HG02938 (cell line): Measurements from ENCODE around the gene HTRA2.
"Not testable (repeated sequence)": the region's sequence is repeated elsewhere in the genome, so short reads cannot be mapped to it uniquely, and the experiment has no call there.

Source experiments
- ATAC-seq: cut with Tn5 transposase; IDR thresholded peaks from one replicate; pipeline ENCODE4 v1.9.1; 2021; ENCODE audit warnings: mild to moderate bottlenecking, moderate library complexity; ENCODE audit not compliant: unreplicated experiment

Gene HTRA2

GRCh38 chr2:74556831-74557370 is 27.2 kb downstream of the HTRA2 start:
- no peak for ATAC-seq

GRCh38 chr2:74558284-74559230 is 28.8 kb downstream of the HTRA2 start:
- no peak for ATAC-seq

- ATAC-seq = no peak
These were observed 30.2 kb downstream of the HTRA2 start for GRCh38 chr2:74559912-74560311.

- ATAC-seq = no peak
These were observed 30.9 kb downstream of the HTRA2 start for GRCh38 chr2:74560591-74560990.

- not testable (repeated sequence) for ATAC-seq
These were observed 31.3 kb downstream of the HTRA2 start for GRCh38 chr2:74561022-74561421.

GRCh38 chr2:74562126-74562775 is 32.5 kb downstream of the HTRA2 start:
- no peak for ATAC-seq

GRCh38 chr2:74564222-74564621 is 34.5 kb downstream of the HTRA2 start:
- no peak for ATAC-seq

GRCh38 chr2:74566076-74566753 is 36.5 kb downstream of the HTRA2 start:
- ATAC-seq = no peak

- no peak for ATAC-seq
These were observed 37.0 kb downstream of the HTRA2 start for GRCh38 chr2:74566754-74567085.

GRCh38 chr2:74567881-74568280 is 38.1 kb downstream of the HTRA2 start:
- no peak for ATAC-seq

- ATAC-seq = no peak
These were observed 40.0 kb downstream of the HTRA2 start for GRCh38 chr2:74569686-74570085.

GRCh38 chr2:74571058-74571457 is 41.3 kb downstream of the HTRA2 start:
- ATAC-seq = peak; percentile 77

GRCh38 chr2:74572178-74572925 is 42.6 kb downstream of the HTRA2 start:
- ATAC-seq = no peak

GRCh38 chr2:74573747-74574562 is 44.2 kb downstream of the HTRA2 start:
- ATAC-seq = no peak

GRCh38 chr2:74575320-74575719 is 45.6 kb downstream of the HTRA2 start:
- ATAC-seq = no peak

GRCh38 chr2:74576211-74576862 is 46.6 kb downstream of the HTRA2 start:
- ATAC-seq = no peak

GRCh38 chr2:74576863-74577229 is 47.1 kb downstream of the HTRA2 start:
- ATAC-seq = no peak

- ATAC-seq = no peak
These were observed 47.7 kb downstream of the HTRA2 start for GRCh38 chr2:74577448-74577847.

GRCh38 chr2:74578408-74578807 is 48.7 kb downstream of the HTRA2 start:
- ATAC-seq = no peak
